Stimulated activated CD4-positive, alpha-beta T cell treated with anti-CD3 and anti-CD28 coated beads, Interleukin-4, amount 100 ng/mL, for 4 hours (primary cell): ENCODE data around the gene SREBF2.
"Not testable (repeated sequence)": the region's sequence is repeated elsewhere in the genome, so short reads cannot be mapped to it uniquely, and the experiment has no call there.

Experiments
- DNase-seq, 2 experiments: peaks; one replicate each; pipeline ENCODE4 v3.0.0-alpha.2; 2020

Gene SREBF2

GRCh38 chr22:41842996-41843970 lies 10.4 kb downstream of the SREBF2 start:
- DNase-seq: no peak

DNA sequence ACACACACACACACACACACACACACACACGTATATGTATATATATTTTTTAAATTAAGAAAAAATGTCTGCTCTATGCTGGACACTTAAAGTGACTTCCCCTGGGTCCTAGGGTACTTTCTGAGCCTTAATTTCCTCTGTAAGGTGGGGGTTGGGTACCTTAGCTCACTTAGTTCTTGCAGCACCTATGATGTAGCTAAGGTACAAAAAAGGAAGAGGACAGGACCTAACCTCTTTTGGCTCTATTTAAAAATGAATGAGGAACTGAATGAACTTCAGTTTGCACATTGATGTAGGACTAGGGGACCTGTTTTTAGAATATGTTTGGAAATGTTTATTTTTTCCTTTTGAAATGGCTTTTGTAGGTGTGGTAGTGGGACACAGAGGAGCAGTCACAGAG lies 11.1 kb downstream of the SREBF2 start:
- DNase-seq: no peak

DNA sequence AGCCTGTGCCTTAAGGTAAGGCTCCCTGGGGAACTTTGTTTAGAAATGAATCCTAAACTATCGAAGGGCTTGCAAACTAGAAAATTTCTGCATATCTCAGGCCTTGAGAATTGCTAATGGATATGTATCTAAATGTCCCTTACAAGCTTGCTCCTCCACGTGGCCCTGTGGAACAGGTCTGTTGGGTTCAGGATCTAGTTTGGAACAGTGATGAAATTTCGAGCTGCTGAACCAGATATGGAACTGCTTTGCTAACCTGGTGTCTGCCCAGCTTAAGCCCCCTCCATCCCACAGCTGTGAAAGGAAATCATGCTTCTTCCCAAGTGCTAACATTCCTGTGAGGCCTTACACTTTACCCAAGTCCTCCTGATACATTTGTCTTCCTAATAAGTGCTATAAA lies 11.6 kb downstream of the SREBF2 start:
- no peak for DNase-seq

DNA sequence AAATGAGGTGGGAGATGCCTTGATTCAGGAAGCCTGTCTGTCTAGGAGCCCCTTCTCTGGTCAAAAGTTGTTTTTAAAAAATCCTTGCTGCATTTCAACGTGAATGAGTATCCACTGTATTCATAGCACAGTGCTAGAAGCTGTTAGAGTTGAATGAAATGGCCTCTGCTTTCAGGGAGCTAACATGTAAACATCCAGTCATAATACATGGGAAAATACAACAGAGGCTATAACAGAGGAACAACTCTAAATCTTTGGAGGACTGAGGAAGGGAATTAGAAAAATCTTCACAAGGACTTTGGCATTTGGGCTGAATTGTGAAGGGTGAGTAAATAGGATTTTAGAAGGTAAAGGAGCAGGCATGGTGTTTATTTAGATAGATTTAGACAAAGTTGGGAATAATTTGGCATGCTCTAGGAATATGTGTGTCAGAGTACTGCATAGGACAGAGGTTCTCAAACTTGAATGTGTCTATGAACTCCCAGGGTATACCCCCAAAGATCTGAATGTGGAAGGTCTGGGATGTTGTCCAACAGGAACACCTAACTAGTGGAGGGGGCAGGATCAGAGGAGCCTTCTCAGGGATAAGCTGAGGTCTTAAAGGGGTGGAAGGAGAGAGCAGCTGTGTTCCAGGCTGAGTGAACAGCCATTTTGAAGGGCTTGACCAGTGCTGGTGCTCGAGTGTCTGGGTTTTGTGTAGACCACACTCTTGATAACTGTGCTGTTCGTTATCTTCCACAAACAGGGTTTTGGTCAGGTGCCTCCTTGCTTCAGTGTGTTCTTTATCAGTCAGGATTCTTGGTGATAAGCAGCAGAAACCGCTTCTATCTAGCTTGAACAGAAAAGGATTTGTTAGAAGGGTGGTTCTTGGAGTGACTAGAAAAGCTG lies 12.7 kb downstream of the SREBF2 start:
- DNase-seq: no peak

GRCh38 chr22:41846268-41846987 lies 13.5 kb downstream of the SREBF2 start:
- DNase-seq: no peak

GRCh38 chr22:41847300-41847699 lies 14.4 kb downstream of the SREBF2 start:
- DNase-seq: no peak

GRCh38 chr22:41848468-41848867 lies 15.6 kb downstream of the SREBF2 start:
- DNase-seq: no peak

DNA sequence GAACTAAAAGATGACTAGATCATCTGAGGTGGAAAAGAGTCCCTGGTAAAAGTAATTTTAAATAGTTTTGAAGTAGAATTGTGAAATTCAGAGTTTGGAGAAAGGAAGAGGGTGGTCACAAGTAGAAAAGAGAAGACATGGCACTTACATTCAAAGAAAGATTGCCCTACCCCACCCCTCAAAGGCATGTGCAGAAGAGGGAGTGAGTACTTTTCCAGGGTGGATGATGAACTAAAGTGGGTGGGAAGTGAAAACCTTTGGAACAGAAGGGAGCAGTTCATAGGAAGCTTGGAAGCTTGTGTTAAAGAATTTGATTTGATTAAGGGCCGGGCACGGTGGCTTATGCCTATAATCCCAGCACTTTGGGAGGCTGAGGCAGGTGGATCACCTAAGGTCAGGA lies 23.6 kb downstream of the SREBF2 start:
- DNase-seq: no peak

DNA sequence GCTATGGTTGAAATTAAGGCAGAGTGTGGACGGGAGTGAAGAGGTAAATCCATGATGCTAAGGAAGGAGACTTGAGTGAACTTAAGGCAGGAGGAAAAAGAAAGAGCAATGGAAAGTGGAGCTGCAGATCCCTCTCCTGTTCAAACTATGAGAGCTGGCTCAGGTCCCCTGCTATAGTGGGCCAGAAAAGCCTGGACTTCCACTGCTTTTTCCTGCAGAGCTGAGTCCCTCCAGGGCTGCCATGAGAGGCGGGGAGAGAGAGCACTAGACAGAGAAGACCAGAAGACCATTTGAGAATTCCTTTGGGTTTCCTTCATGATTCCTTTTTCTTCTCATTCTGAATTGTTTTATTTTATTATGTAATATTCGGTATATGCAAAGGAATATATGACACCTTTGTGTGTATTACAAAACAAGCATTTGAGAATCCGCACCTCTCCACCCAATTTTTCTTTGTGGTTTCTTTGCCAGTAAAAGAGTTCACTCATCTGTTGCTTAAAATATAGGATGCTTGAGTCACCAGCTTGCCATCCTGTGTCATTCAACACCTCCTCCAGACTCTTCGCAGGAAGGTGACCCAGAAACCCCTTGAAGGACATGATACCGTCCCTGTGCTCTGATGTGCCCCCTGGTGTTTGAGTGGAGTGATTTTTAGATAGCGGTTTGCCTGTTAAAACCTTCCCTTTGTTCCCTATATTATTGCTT lies 24.4 kb downstream of the SREBF2 start:
- peak; percentile 60 to 85 for DNase-seq

DNA sequence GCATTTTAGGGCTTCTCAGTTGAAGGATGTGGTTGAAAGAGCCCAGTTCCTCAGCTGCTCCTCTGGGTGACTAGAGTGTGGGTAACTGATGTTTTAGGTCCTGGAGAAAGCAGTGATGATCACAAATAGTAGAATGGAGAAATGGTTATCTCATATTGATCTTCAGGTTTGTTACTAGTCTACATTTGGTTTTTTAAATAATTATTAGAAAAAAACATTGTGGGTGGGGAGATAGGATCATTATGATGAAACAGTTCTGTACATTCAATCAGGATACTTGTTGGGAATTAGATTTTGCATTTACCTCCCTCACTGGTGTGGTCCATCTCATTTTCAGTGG lies 24.9 kb downstream of the SREBF2 start:
- no peak for DNase-seq

- DNase-seq: peak; percentile 41 to 67
These were observed 29.2 kb downstream of the SREBF2 start for GRCh38 chr22:41862160-41862529.

- peak; percentile 50 to 52 for DNase-seq
These were observed 29.8 kb downstream of the SREBF2 start for GRCh38 chr22:41862530-41863266.

DNA sequence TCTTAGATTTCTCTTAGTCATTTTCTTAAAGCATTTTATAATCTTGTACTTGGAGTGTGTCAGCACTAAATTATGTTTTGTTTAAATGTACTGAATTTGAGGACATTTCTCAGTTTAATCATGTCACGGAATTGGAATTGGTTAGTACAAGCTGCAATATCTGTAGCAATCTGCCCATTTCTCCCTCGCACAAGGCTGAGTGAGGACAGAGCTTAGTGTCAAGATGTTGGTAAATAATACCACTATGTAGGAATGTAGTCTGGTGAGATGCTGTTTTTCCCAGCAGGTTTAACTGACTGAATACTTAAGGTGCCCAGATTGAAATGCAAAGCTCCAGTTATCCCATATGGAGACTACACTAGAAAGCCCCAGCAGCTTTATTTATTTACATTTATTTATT lies 30.6 kb downstream of the SREBF2 start:
- no peak for DNase-seq

DNA sequence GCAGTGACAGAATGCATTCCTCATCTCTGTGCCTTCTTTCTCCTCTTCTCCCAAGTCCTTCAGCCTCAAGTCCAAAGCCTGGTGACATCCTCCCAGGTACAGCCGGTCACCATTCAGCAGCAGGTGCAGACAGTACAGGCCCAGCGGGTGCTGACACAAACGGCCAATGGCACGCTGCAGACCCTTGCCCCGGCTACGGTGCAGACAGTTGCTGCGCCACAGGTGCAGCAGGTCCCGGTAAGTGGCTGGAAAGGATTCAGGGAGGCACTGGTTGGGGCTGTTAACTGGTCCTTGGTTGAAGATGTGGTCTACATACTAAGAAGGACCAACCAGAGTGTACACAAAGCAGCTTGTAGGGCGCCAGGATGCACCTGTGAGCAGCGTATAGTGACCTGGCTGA lies 35.7 kb downstream of the SREBF2 start:
- DNase-seq: no peak

- DNase-seq: not testable (repeated sequence)
These were observed 37.2 kb downstream of the SREBF2 start for GRCh38 chr22:41870081-41870480.

GRCh38 chr22:41870786-41871185 lies 37.9 kb downstream of the SREBF2 start:
- DNase-seq: no peak

- peak in 1 of 2 experiments; percentile 38 for DNase-seq
These were observed 40.5 kb downstream of the SREBF2 start for GRCh38 chr22:41873391-41873790.

DNA sequence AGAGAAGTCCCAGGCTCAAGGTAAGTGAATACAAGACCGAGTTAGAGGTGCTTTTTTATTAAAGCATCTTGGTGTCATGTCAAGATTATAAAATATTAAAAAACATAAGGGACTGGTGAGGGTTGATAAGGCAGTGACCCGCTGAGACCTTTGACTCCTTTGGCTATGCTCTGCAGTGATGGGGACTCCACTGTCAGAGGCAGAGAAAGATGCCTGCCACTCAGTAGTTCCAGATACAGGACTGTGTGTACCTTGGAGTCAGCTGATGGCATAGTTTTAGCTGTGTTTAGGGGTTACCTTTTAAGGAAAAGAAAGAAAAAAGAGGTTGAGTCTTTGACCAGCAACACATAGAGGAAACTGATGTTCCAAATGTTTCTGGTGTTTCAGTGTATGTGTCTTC lies 41.2 kb downstream of the SREBF2 start:
- DNase-seq: no peak

- no peak for DNase-seq
These were observed 42.8 kb downstream of the SREBF2 start for GRCh38 chr22:41875531-41876270.

DNA sequence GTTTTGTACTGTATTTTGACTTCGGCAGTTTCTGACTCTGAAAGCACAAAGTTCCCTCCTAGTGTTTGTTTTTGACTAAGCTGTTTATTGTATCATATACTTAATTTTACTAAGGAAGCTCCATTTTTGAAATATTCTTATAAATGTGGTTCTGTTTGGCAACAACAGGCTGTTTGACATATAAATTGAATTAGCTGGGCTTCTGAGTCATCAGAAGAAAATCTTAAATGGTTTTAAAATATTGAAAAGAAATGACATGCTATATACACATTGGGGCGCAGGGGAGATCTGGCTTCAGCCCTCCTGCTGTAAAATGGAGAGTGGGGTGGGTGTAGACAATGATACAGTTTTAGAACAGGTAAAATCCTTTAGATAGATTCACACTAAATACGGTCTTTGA lies 43.4 kb downstream of the SREBF2 start:
- no peak for DNase-seq

DNA sequence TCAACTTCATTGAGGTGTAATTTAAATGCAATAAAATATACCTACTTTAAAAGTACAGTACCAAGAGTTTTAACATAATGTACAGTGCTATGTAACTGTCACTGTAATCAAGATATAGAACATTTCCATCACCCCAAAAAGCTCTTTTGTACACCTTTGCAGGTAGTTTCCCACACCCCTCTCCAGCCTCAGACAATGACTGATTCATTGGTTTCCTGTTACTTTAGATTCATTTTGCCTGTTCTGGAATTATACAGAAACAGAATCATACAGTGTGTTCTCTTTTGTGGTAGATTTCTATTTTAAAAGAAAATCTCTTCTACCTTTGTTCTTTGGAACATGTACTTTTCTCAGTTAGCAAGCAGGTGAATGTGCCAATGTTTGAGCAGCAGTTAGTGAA lies 43.8 kb downstream of the SREBF2 start:
- peak in 1 of 2 experiments; percentile 39 for DNase-seq
